Measurements from ENCODE around the gene PLB1.

The PLB1 gene

DNA sequence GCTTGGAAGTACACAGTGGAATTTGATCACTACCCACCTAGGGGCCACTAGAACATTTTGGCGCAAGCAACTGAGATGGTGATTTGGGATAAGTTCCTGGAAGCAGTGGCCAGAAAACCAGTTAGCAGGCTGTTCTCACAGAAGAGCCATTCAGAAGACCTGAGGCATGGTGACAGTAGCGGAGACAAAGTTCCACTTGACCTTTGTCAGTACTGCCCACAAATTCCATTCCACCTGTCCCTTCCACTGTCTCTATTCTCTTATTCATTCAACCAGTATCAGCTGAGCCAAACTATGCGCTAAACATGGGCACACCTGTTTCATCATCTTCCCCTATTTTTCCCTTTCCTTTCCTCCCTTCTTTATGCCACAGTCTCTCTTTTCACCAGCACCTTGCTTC lies 196.6 kb downstream of the PLB1 start:
- TF ChIP-seq, protein P1, sequence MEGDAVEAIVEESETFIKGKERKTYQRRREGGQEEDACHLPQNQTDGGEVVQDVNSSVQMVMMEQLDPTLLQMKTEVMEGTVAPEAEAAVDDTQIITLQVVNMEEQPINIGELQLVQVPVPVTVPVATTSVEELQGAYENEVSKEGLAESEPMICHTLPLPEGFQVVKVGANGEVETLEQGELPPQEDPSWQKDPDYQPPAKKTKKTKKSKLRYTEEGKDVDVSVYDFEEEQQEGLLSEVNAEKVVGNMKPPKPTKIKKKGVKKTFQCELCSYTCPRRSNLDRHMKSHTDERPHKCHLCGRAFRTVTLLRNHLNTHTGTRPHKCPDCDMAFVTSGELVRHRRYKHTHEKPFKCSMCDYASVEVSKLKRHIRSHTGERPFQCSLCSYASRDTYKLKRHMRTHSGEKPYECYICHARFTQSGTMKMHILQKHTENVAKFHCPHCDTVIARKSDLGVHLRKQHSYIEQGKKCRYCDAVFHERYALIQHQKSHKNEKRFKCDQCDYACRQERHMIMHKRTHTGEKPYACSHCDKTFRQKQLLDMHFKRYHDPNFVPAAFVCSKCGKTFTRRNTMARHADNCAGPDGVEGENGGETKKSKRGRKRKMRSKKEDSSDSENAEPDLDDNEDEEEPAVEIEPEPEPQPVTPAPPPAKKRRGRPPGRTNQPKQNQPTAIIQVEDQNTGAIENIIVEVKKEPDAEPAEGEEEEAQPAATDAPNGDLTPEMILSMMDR (IDR thresholded peaks at IDR 0.05; ENCODE audit: low read depth, low read length), result no peak
- no peak overlapping the region for H3K27ac ChIP-seq
- no peaks in the 10 kb centered on the region for H3K36me3 ChIP-seq
- no peak overlapping the region for H3K4me3 ChIP-seq (ENCODE audit: low read depth, low read length)
- H3K9me3 ChIP-seq (ENCODE audit: severe bottlenecking), result no peaks in the 10 kb centered on the region
- peaks cover 3% of the 10 kb centered on the region for H3K27me3 ChIP-seq (ENCODE audit: insufficient read depth, low read depth, severe bottlenecking)
- DNase-seq, result no peak

DNA sequence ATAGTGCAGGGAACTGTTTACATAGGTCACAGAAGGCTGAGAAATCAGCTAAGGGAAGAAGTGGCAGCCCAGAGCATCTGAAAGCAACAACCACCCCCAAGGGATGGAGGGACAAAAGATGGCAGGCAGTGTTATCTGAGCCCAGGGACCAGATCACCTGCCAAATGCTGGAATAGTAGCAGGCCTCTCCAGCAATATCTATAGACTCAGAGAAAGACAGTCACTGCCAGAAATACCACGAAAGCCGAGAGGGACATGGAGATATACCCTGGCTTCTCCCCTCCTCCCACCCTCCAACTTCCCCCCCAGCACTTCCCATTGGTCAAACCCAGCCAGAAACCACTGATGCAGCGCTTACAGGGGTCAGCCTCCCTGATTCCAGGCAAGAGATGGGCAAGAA lies 197.4 kb downstream of the PLB1 start:
- Histone ChIP-seq H3K9me3 (ENCODE audit: severe bottlenecking) (no peaks in the 10 kb centered on the region), H3K27ac (no peak overlapping the region), H3K4me3 (ENCODE audit: low read depth, low read length) (no peak overlapping the region), H3K27me3 (ENCODE audit: insufficient read depth, low read depth, severe bottlenecking) (peaks cover 3% of the 10 kb centered on the region), H3K36me3 (no peaks in the 10 kb centered on the region)
- TF ChIP-seq, protein P1 (IDR thresholded peaks at IDR 0.05; ENCODE audit: low read depth, low read length), result no peak
- no peak for DNase-seq

Measured in WERI-Rb-1 (cell line).